Measurements from ENCODE around the gene SLC27A5. TPM values are rescaled to one million over a fixed set of nuclear protein-coding genes. Genes with fewer than 3 reads are reported as not detected.

The SLC27A5 gene
- total and polyA plus RNA-seq, 9 of the 15 experiments (the other 6 are each of a cell fraction or from before 2014, with no cell fraction given) = 42.2 to 318 (median 64.7) TPM

GRCh38 chr19:58476498-58477015 is 35.2 kb downstream of the SLC27A5 start (continued):
- 0 out of 4 replicates have a peak, but pooled peaks of 1 of the 2 experiments have one; percentile 8 for TF ChIP-seq RCOR1 (IDR thresholded peaks at IDR 0.05; ENCODE audit: borderline replicate concordance in 1 of 2, low read depth in 2 of 2, low read length in 2 of 2)
- 0 out of 2 replicates have a peak, but pooled peaks have one; percentile 9 for TF ChIP-seq ZNF717 (CRISPR knock-in tag; IDR thresholded peaks at IDR 0.05)
- peak; percentile 56 for TF ChIP-seq ZFX (CRISPR knock-in tag; IDR thresholded peaks at IDR 0.05)
- 0 out of 2 replicates have a peak, but pooled peaks have one; percentile 29 for TF ChIP-seq NFRKB (IDR thresholded peaks at IDR 0.05; ENCODE audit: low read depth)
- TF ChIP-seq ZNF311 (CRISPR knock-in tag; IDR thresholded peaks at IDR 0.05) = 0 out of 2 replicates have a peak, but pooled peaks have one; percentile 26
- TF ChIP-seq ID3 (CRISPR knock-in tag; IDR thresholded peaks at IDR 0.05) = no peak
- TF ChIP-seq ID3 (tag; IDR thresholded peaks at IDR 0.05) = 0 out of 2 replicates have a peak, but pooled peaks have one; percentile 3
- 0 out of 2 replicates have a peak, but pooled peaks have one; percentile 14 for TF ChIP-seq SMAD3 (CRISPR knock-in tag; conservative IDR thresholded peaks at IDR 0.05)
- TF ChIP-seq HNRNPL (IDR thresholded peaks at IDR 0.05; ENCODE audit: low read depth, low read length) = no peak
- TF ChIP-seq GTF2E2 (tag; IDR thresholded peaks at IDR 0.05) = 0 out of 2 replicates have a peak, but pooled peaks have one; percentile 19
- 0 out of 2 replicates have a peak, but pooled peaks have one; percentile 8 for TF ChIP-seq ZFP1 (CRISPR knock-in tag; IDR thresholded peaks at IDR 0.05)
- 0 out of 2 replicates have a peak, but pooled peaks have one; percentile 7 for TF ChIP-seq HBP1 (CRISPR knock-in tag; IDR thresholded peaks at IDR 0.05)
- TF ChIP-seq ERF (CRISPR knock-in tag; IDR thresholded peaks at IDR 0.05) = peak; percentile 75; the same call in 1 of the 2 replicates
- TF ChIP-seq ZNF212 (CRISPR knock-in tag; IDR thresholded peaks at IDR 0.05) = 0 out of 2 replicates have a peak, but pooled peaks have one; percentile 18
- TF ChIP-seq ZNF431 (CRISPR knock-in tag; IDR thresholded peaks at IDR 0.05) = 0 out of 2 replicates have a peak, but pooled peaks have one; percentile 13
- no peak; the same call in 1 of the 2 replicates for TF ChIP-seq POLR2A (conservative IDR thresholded peaks at IDR 0.05)
- no peak for TF ChIP-seq ZNF384 (IDR thresholded peaks at IDR 0.05; ENCODE audit: low read depth, low read length)
- TF ChIP-seq MYC (IDR thresholded peaks at IDR 0.05; ENCODE audit: low read depth, low read length) = no peak; the same call in 1 of the 2 replicates
- TF ChIP-seq MYC (CRISPR knock-in tag; IDR thresholded peaks at IDR 0.05; ENCODE audit: borderline replicate concordance, low read depth) = peak; percentile 75; the same call in 1 of the 2 replicates
- 0 out of 2 replicates have a peak, but pooled peaks have one; percentile 53 for TF ChIP-seq RUNX1 (IDR thresholded peaks at IDR 0.05; ENCODE audit: low read depth)
- 0 out of 2 replicates have a peak, but pooled peaks have one; percentile 11 for TF ChIP-seq NR4A1 (CRISPR knock-in tag; IDR thresholded peaks at IDR 0.05)
- TF ChIP-seq NR4A1 (tag; IDR thresholded peaks at IDR 0.05) = no peak
- TF ChIP-seq NR2F6 (CRISPR knock-in tag; IDR thresholded peaks at IDR 0.05) = 0 out of 2 replicates have a peak, but pooled peaks have one; percentile 20
- TF ChIP-seq ZNF561 (CRISPR knock-in tag; conservative IDR thresholded peaks at IDR 0.05) = 0 out of 2 replicates have a peak, but pooled peaks have one; percentile 33

Data from K562 (cell line).